Fibroblast of lung (primary cell): ENCODE data around the gene PLEKHB2. TPM values are rescaled to one million over a fixed set of nuclear protein-coding genes. Genes with fewer than 3 reads are reported as not detected.

Source experiments
- DNase-seq, 2 donors: peaks; one replicate each; pipeline versions ENCODE4 v3.0.0 to v3.0.0-alpha.2; 2010; ENCODE audit warnings: low read depth in 2 of 2
- H2AFZ ChIP-seq: 2 replicates; pipeline ENCODE4 v1.5.1; 2012; ENCODE audit warnings: low read length, control low read depth, inconsistent platforms
- H3K27ac ChIP-seq: 2 replicates; pipeline ENCODE4 v1.5.1; 2011; ENCODE audit warnings: low read length, control low read depth; ENCODE audit not compliant: insufficient read depth
- H3K27me3 ChIP-seq: 2 replicates; pipeline ENCODE4 v1.5.1; 2011; ENCODE audit warnings: mild to moderate bottlenecking, low read length; ENCODE audit not compliant: control insufficient read depth, insufficient read depth
- H3K36me3 ChIP-seq: 2 replicates; pipeline ENCODE4 v1.5.1; 2011; ENCODE audit warnings: low read length; ENCODE audit not compliant: control insufficient read depth, insufficient read depth
- H3K4me1 ChIP-seq: 2 replicates; pipeline ENCODE4 v1.5.1; 2011; ENCODE audit warnings: low read length; ENCODE audit not compliant: control insufficient read depth, insufficient read depth; ENCODE audit errors: extremely low read depth
- H3K4me2 ChIP-seq: 2 replicates; pipeline ENCODE4 v1.5.1; 2011; ENCODE audit warnings: low read length, control low read depth; ENCODE audit not compliant: insufficient read depth; ENCODE audit errors: extremely low read depth
- H3K4me3 ChIP-seq, 4 experiments: fragments of 200-600 bp in 1 of 4; sonication (generic) in 1 of 4; replicated peaks in 1 of 4; 2 replicates each; pipeline ENCODE4 v1.5.1; 2011 to 2016; ENCODE audit warnings: low read length in 4 of 4, low read depth in 3 of 4, mild to moderate bottlenecking in 3 of 4, control low read depth in 2 of 4, inconsistent platforms in 1 of 4, mixed read lengths in 1 of 4; ENCODE audit not compliant: insufficient read depth in 1 of 4; ENCODE audit errors: control extremely low read depth in 1 of 4
- H3K79me2 ChIP-seq: 2 replicates; pipeline ENCODE4 v1.5.1; 2012; ENCODE audit warnings: mild to moderate bottlenecking, low read length, inconsistent platforms; ENCODE audit not compliant: control insufficient read depth, insufficient read depth
- H3K9ac ChIP-seq: 2 replicates; pipeline ENCODE4 v1.5.1; 2011; ENCODE audit warnings: mild to moderate bottlenecking, low read length, control low read depth; ENCODE audit not compliant: insufficient read depth
- H3K9me3 ChIP-seq: 2 replicates; pipeline ENCODE4 v1.5.1; 2012; ENCODE audit warnings: low read depth, low read length; ENCODE audit not compliant: control insufficient read depth, insufficient read depth
- H4K20me1 ChIP-seq: 2 replicates; pipeline ENCODE4 v1.5.1; 2011; ENCODE audit warnings: low read length; ENCODE audit not compliant: control insufficient read depth, insufficient read depth; ENCODE audit errors: extremely low read depth
- CTCF ChIP-seq, 2 donors: IDR thresholded peaks in 1 of 2; conservative IDR thresholded peaks in 1 of 2; 1 replicate in 1 of 2; 2 replicates in 1 of 2; pipeline ENCODE4 v1.5.1; 2011 to 2012; ENCODE audit warnings: low read length in 2 of 2, control low read depth in 1 of 2, inconsistent platforms in 1 of 2, low read depth in 1 of 2, mild to moderate bottlenecking in 1 of 2
- EZH2 ChIP-seq: IDR thresholded peaks from 2 replicates; pipeline ENCODE4 v1.5.1; 2012; ENCODE audit warnings: low read length, control low read depth, mild to moderate bottlenecking; ENCODE audit errors: missing control alignments
- polyA minus RNA-seq: library from RNA; depleted of rRNA, polyadenylated mRNA; stranded (reverse); fragments of >200 nt; gene quantifications from 2 replicates; pipeline ENCODE4 v1.2.3, GENCODE V29; 2011; ENCODE audit warnings: low replicate concordance
- polyA plus RNA-seq, 2 donors: library from polyadenylated mRNA; depleted of rRNA in 1 of 2; stranded (reverse) in 1 of 2; unstranded in 1 of 2; fragments of >200 nt; gene quantifications; 2 replicates each; pipeline ENCODE4 v1.2.1, GENCODE V29; 2011 to 2012; ENCODE audit warnings: missing spikeins in 1 of 2
- total RNA-seq: library from RNA; depleted of rRNA; stranded (reverse); fragments of >200 nt; gene quantifications from 2 replicates; pipeline ENCODE4 v1.2.1, GENCODE V29; 2014

The PLEKHB2 gene
- total RNA-seq (75.8 and 94.0 TPM in 2 replicates), polyA plus RNA-seq (79.6 and 86.0 TPM in 2 replicates), polyA minus RNA-seq (74.7 and 131 TPM in 2 replicates)
- 48.9 and 51.7 TPM in 2 replicates for polyA plus RNA-seq (2012)

- H3K27ac ChIP-seq, result peak within 1 kb of the TSS; percentile 85
- peaks cover 9% of the 10 kb centered on the region for H3K4me1 ChIP-seq
- peak within 1 kb of the TSS; percentile 98 for H3K4me2 ChIP-seq
- H4K20me1 ChIP-seq, result no peaks in the 10 kb centered on the region
- H3K9ac ChIP-seq, result peak within 1 kb of the TSS; percentile 93
- peak within 1 kb of the TSS; percentile 82 for H2AFZ ChIP-seq
- no peaks in the 10 kb centered on the region for H3K9me3 ChIP-seq
- H3K4me3 ChIP-seq, result peak within 1 kb of the TSS; percentile 74 to 97 (median 90)
- no peaks in the 10 kb centered on the region for H3K27me3 ChIP-seq
- no peaks in the 10 kb centered on the region for H3K36me3 ChIP-seq
- peak; percentile 83 to 88 for DNase-seq
- peaks cover 51% of the 10 kb centered on the region for H3K79me2 ChIP-seq
- TF ChIP-seq EZH2, result no peak
- TF ChIP-seq CTCF (conservative IDR thresholded peaks at IDR 0.05 in 1 of 2, IDR thresholded peaks at IDR 0.05 in 1 of 2; ENCODE audit: low read depth in 1 of 2, low read length in 2 of 2), result peak in 1 of 2 donors; percentile 30
These were observed at the start of gene PLEKHB2 for GRCh38 chr2:131105156-131105949. TSS of gene PLEKHB2 (plus strand) at chr2:131105336. CDS start at chr2:131120942, 15,606 bp downstream.

GRCh38 chr2:131056204-131056931 is 48.8 kb upstream of the PLEKHB2 start:
- H3K9ac ChIP-seq, result no peak overlapping the region
- peaks cover 16% of the 10 kb centered on the region for H3K36me3 ChIP-seq
- peak in 1 of 2 donors; percentile 13 for DNase-seq

More at GRCh38 chr2:131056204-131056931, 48.8 kb upstream of the PLEKHB2 start:
- peak overlapping the region; percentile 19 for H3K27ac ChIP-seq
- no peaks in the 10 kb centered on the region for H3K27me3 ChIP-seq
- H2AFZ ChIP-seq, result no peak overlapping the region
- no peak overlapping the region for H3K4me3 ChIP-seq
- no peak overlapping the region for H3K4me2 ChIP-seq
- H3K4me1 ChIP-seq, result no peaks in the 10 kb centered on the region
- TF ChIP-seq CTCF (conservative IDR thresholded peaks at IDR 0.05 in 1 of 2, IDR thresholded peaks at IDR 0.05 in 1 of 2; ENCODE audit: low read depth in 1 of 2, low read length in 2 of 2) (no peak), EZH2 (no peak)
- no peaks in the 10 kb centered on the region for H4K20me1 ChIP-seq
- H3K79me2 ChIP-seq, result peaks cover 51% of the 10 kb centered on the region
- no peaks in the 10 kb centered on the region for H3K9me3 ChIP-seq
